Spleen (tissue), 7 donors: Measurements from ENCODE around the gene UBE2D1.

Experiments used
- POLR2A ChIP-seq, 3 donors: fragments of 450-650 bp; IDR thresholded peaks; one replicate each; pipeline ENCODE4 v1.5.1; 2017; ENCODE audit warnings: antibody characterized with exemption in 3 of 3, mild to moderate bottlenecking in 1 of 3
- TF ChIP-seq, protein P1 (sequence below), 11 experiments: fragments of 200-600 bp in 7 of 11; fragments of 450-650 bp in 4 of 11; sonication (generic) in 4 of 11; IDR thresholded peaks in 8 of 11; conservative IDR thresholded peaks in 3 of 11; 1 replicate in 7 of 11; 2 replicates in 4 of 11; pipeline versions ENCODE4 v1.4.0 to v1.8.0; 2016 to 2021; ENCODE audit warnings: antibody characterized with exemption in 11 of 11, inconsistent platforms in 4 of 11, mild to moderate bottlenecking in 1 of 11
- donor health status: DM: no; HTN: no; CAD: no; lungs with moderate emphysema.
- donor health status: DM: no; HTN: no; CAD: no.
- donor health status: DM: no; HTN: no; CAD: no.

DNA sequence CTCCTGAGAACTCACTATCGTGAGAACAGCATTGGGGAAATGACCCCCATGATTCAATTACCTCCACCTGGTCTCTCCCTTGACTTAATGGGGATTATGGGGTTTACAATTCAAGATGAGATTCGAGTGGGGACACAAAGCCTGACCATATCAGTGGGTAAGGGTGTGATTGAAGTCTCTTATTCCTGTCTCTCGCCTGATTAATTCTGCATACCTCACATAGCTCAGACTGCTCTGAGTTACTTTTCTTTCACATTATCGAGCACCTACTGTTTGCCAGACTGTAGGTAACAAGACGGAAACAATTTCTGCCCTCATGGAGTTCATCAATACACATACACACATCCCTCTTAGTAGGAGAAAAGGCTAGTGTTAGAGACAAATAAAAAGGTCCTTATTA lies 40.8 kb upstream of the UBE2D1 start:
- TF ChIP-seq, protein P1, sequence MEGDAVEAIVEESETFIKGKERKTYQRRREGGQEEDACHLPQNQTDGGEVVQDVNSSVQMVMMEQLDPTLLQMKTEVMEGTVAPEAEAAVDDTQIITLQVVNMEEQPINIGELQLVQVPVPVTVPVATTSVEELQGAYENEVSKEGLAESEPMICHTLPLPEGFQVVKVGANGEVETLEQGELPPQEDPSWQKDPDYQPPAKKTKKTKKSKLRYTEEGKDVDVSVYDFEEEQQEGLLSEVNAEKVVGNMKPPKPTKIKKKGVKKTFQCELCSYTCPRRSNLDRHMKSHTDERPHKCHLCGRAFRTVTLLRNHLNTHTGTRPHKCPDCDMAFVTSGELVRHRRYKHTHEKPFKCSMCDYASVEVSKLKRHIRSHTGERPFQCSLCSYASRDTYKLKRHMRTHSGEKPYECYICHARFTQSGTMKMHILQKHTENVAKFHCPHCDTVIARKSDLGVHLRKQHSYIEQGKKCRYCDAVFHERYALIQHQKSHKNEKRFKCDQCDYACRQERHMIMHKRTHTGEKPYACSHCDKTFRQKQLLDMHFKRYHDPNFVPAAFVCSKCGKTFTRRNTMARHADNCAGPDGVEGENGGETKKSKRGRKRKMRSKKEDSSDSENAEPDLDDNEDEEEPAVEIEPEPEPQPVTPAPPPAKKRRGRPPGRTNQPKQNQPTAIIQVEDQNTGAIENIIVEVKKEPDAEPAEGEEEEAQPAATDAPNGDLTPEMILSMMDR (IDR thresholded peaks at IDR 0.05 in 8 of 11, conservative IDR thresholded peaks at IDR 0.05 in 3 of 11) = no peak
- TF ChIP-seq POLR2A (IDR thresholded peaks at IDR 0.05) = no peak
